H1 (cell line): ENCODE data around the gene GAP43. TPM values are rescaled to one million over a fixed set of nuclear protein-coding genes. Genes with fewer than 3 reads are reported as not detected.

Experiments used
- CTCF ChIA-PET: fragments of 300-600 bp; sonication (Branson Sonifier 250); formaldehyde crosslinking; loops from one replicate; lab custom pipeline; 2021; ENCODE audit not compliant: partially characterized antibody; lab: Charles Lee
- POLR2A ChIA-PET: fragments of 300-600 bp; sonication (Branson Sonifier 250); formaldehyde crosslinking; loops from one replicate; lab custom pipeline; 2021; ENCODE audit warnings: inconsistent platforms; ENCODE audit not compliant: partially characterized antibody; lab: Charles Lee
- DNase-seq, 2 experiments: peaks; one replicate each; pipeline versions ENCODE4 v3.0.0 to v3.0.0-alpha.2; 2010 to 2022; ENCODE audit warnings: low spot score in 2 of 2, low read depth in 1 of 2, mixed read lengths in 1 of 2
- FAIRE-seq: peaks from 2 replicates; lab custom pipeline; 2011; peaks lifted over from hg19 to GRCh38; lab: Jason Lieb, UNC
- H2AFZ ChIP-seq: 2 replicates; pipeline ENCODE4 v1.8.1; 2012; ENCODE audit warnings: low read length, inconsistent platforms
- H2AK5ac ChIP-seq: 2 replicates; pipeline ENCODE4 v1.6.1; 2013; ENCODE audit warnings: low read depth, low read length
- H2BK120ac ChIP-seq: replicated peaks from 2 replicates; pipeline ENCODE3; 2013; ENCODE audit warnings: low read depth, low read length, inconsistent platforms
- H2BK12ac ChIP-seq: 2 replicates; pipeline ENCODE4 v1.6.1; 2013; ENCODE audit warnings: low read depth, low read length
- H2BK15ac ChIP-seq: 2 replicates; pipeline ENCODE4 v1.6.1; 2013; ENCODE audit warnings: low read length
- H2BK20ac ChIP-seq: 2 replicates; pipeline ENCODE4 v1.6.1; 2013; ENCODE audit warnings: low read length
- H2BK5ac ChIP-seq: 2 replicates; pipeline ENCODE4 v1.6.1; 2013; ENCODE audit warnings: low read depth, low read length
- H3K14ac ChIP-seq: 2 replicates; pipeline ENCODE4 v1.6.1; 2013; ENCODE audit warnings: inconsistent platforms; ENCODE audit not compliant: insufficient read length
- H3K18ac ChIP-seq: 2 replicates; pipeline ENCODE4 v1.6.1; 2013; ENCODE audit warnings: low read length; ENCODE audit errors: extremely low read depth
- H3K23ac ChIP-seq: 2 replicates; pipeline ENCODE4 v1.6.1; 2013; ENCODE audit warnings: inconsistent platforms; ENCODE audit not compliant: insufficient read length
- H3K23me2 ChIP-seq: 2 replicates; pipeline ENCODE4 v1.6.1; 2013; ENCODE audit warnings: low read depth, low read length
- H3K27ac ChIP-seq: 2 replicates; pipeline ENCODE4 v1.6.1; 2011; ENCODE audit warnings: low read depth, low read length, inconsistent platforms
- H3K27me3 ChIP-seq, 4 experiments: replicated peaks in 1 of 4; 1 replicate in 1 of 4; 2 replicates in 3 of 4; pipeline versions ENCODE4 v1.6.1 to v1.8.1; 2011 to 2013; ENCODE audit warnings: low read length in 3 of 4, mild to moderate bottlenecking in 3 of 4, inconsistent platforms in 2 of 4, mixed read lengths in 2 of 4, moderate library complexity in 1 of 4; ENCODE audit not compliant: control insufficient read depth in 3 of 4, insufficient read depth in 3 of 4; ENCODE audit errors: extremely low read depth in 1 of 4
- H3K36me3 ChIP-seq, 4 experiments: 2 replicates each; pipeline versions ENCODE4 v1.6.1 to v1.8.1; 2011 to 2013; ENCODE audit warnings: mild to moderate bottlenecking in 4 of 4, low read length in 3 of 4, moderate library complexity in 2 of 4, control low read depth in 1 of 4, inconsistent platforms in 1 of 4; ENCODE audit not compliant: insufficient read depth in 4 of 4, control insufficient read depth in 2 of 4
- H3K4ac ChIP-seq: replicated peaks from 2 replicates; pipeline ENCODE3; 2013; ENCODE audit warnings: low read length, low read depth, mixed read lengths, inconsistent platforms; ENCODE audit not compliant: insufficient read length
- H3K4me1 ChIP-seq, 4 experiments: replicated peaks in 1 of 4; 1 replicate in 1 of 4; 2 replicates in 3 of 4; pipeline versions ENCODE4 v1.6.1 to v1.8.1; 2011 to 2013; ENCODE audit warnings: low read length in 3 of 4, inconsistent platforms in 2 of 4, mixed read lengths in 1 of 4; ENCODE audit not compliant: insufficient read depth in 4 of 4, control insufficient read depth in 3 of 4
- H3K4me2 ChIP-seq, 2 experiments: 2 replicates each; pipeline versions ENCODE4 v1.6.1 to v1.8.1; 2011 to 2013; ENCODE audit warnings: low read depth in 2 of 2, low read length in 2 of 2, control low read depth in 1 of 2, inconsistent platforms in 1 of 2, mild to moderate bottlenecking in 1 of 2; ENCODE audit not compliant: insufficient read depth in 1 of 2
- H3K4me3 ChIP-seq, 4 experiments: fragments of 200-600, 300-600 bp in 1 of 4; sonication (generic), shearing (Covaris generic), sonication (Bioruptor Twin) in 1 of 4; 2 replicates each; pipeline versions ENCODE4 v1.5.1 to v1.8.1; 2011 to 2016; ENCODE audit warnings: low read length in 4 of 4, low read depth in 3 of 4, control low read depth in 2 of 4, inconsistent platforms in 2 of 4, mild to moderate bottlenecking in 2 of 4, mixed read lengths in 1 of 4, moderate library complexity in 1 of 4; ENCODE audit not compliant: insufficient read depth in 2 of 4; ENCODE audit errors: extremely low read depth in 1 of 4
- H3K56ac ChIP-seq: replicated peaks from 2 replicates; pipeline ENCODE3; 2013; ENCODE audit warnings: low read depth, mild to moderate bottlenecking, mixed read lengths, low read length, inconsistent platforms; ENCODE audit not compliant: insufficient read length
- H3K79me1 ChIP-seq: 2 replicates; pipeline ENCODE4 v1.6.1; 2013; ENCODE audit warnings: low read depth, low read length, control low read depth
- H3K79me2 ChIP-seq, 2 experiments: 2 replicates each; pipeline versions ENCODE4 v1.6.1 to v1.8.1; 2012 to 2013; ENCODE audit warnings: low read length in 2 of 2, mild to moderate bottlenecking in 2 of 2, inconsistent platforms in 1 of 2; ENCODE audit not compliant: insufficient read depth in 2 of 2, control insufficient read depth in 1 of 2
- H3K9ac ChIP-seq, 4 experiments: replicated peaks in 1 of 4; 1 replicate in 1 of 4; 2 replicates in 3 of 4; pipeline versions ENCODE4 v1.6.1 to v1.8.1; 2011 to 2013; ENCODE audit warnings: low read depth in 3 of 4, low read length in 3 of 4, control low read depth in 2 of 4, mild to moderate bottlenecking in 2 of 4, moderate library complexity in 2 of 4, inconsistent platforms in 1 of 4; ENCODE audit errors: extremely low read depth in 1 of 4
- H3K9me3 ChIP-seq, 2 experiments: 2 replicates each; pipeline versions ENCODE4 v1.6.1 to v1.8.1; 2012 to 2013; ENCODE audit warnings: mild to moderate bottlenecking in 2 of 2, moderate library complexity in 2 of 2, control low read depth in 1 of 2, inconsistent platforms in 1 of 2, low read depth in 1 of 2, low read length in 1 of 2, mixed read lengths in 1 of 2; ENCODE audit not compliant: insufficient read depth in 2 of 2
- H4K20me1 ChIP-seq, 2 experiments: replicated peaks in 1 of 2; 2 replicates each; pipeline versions ENCODE3 to v1.8.1; 2011 to 2013; ENCODE audit warnings: inconsistent platforms in 2 of 2, low read length in 2 of 2, mild to moderate bottlenecking in 1 of 2; ENCODE audit not compliant: insufficient read depth in 2 of 2, control insufficient read depth in 1 of 2
- H4K5ac ChIP-seq: 2 replicates; pipeline ENCODE4 v1.6.1; 2013; ENCODE audit warnings: low read length, low read depth, mixed read lengths, inconsistent platforms; ENCODE audit not compliant: insufficient read length
- H4K8ac ChIP-seq: 2 replicates; pipeline ENCODE4 v1.8.0; 2013; ENCODE audit warnings: mild to moderate bottlenecking, moderate library complexity, low read length, inconsistent platforms; ENCODE audit not compliant: insufficient read depth; ENCODE audit errors: extremely low read depth
- H4K91ac ChIP-seq: replicated peaks from 2 replicates; pipeline ENCODE3; 2013; ENCODE audit warnings: low read length, mixed read lengths, inconsistent platforms; ENCODE audit not compliant: insufficient read length
- BRCA1 ChIP-seq: IDR thresholded peaks from 2 replicates; pipeline ENCODE4 v1.6.1; 2012; ENCODE audit warnings: low read depth, low read length, improper control_type of control experiment
- KDM4A ChIP-seq: IDR thresholded peaks from one replicate; pipeline ENCODE4 v1.7.1; 2012; ENCODE audit warnings: low read depth, mild to moderate bottlenecking, moderate library complexity, low read length, inconsistent platforms; ENCODE audit not compliant: severe bottlenecking
- RNF2 ChIP-seq: fragments of 200-900, 300-1000 bp; sonication (generic); IDR thresholded peaks from 2 replicates; pipeline ENCODE4 v1.7.1; 2016; ENCODE audit warnings: borderline replicate concordance, low read depth, mild to moderate bottlenecking, antibody characterized with exemption, low read length; ENCODE audit not compliant: poor library complexity, severe bottlenecking; ENCODE audit errors: missing control alignments
- WGBS, 2 experiments: shearing (Covaris generic) in 1 of 2; methylation state at CpG; one replicate each; pipeline versions ENCODE4 v1.1.6 to v1.1.7; 2013 to 2015; ENCODE audit warnings: low lambda C conversion rate in 2 of 2, mixed read lengths in 2 of 2, inconsistent platforms in 1 of 2, low coverage in 1 of 2, missing lambda C conversion rate in 1 of 2; ENCODE audit not compliant: insufficient replicate concordance in 2 of 2, insufficient coverage in 1 of 2, insufficient read length in 1 of 2; ENCODE audit errors: extremely low coverage in 1 of 2, missing lambda C conversion rate in 1 of 2; 5-methylcytosine and 5-hydroxymethylcytosine counted together
- polyA plus RNA-seq, 7 experiments: library from polyadenylated mRNA; depleted of rRNA in 3 of 7; stranded (reverse) in 5 of 7; unstranded in 2 of 7; fragments of >200 nt in 5 of 7; fragments of 200-250 nt in 2 of 7; gene quantifications; 1 replicate in 5 of 7; 2 replicates in 1 of 7; 4 replicates in 1 of 7; pipeline versions ENCODE4 v1.2.1 to v1.2.3, GENCODE V29; 2011 to 2013; ENCODE audit warnings: missing spikeins in 2 of 7, mixed read lengths in 2 of 7
- total RNA-seq: library from RNA; stranded (reverse); fragmentation: NEBNext Ultra II Directional; extraction: Animal tissue kit (Norgen Biotek cat#: 25700); gene quantifications from 2 replicates; pipeline ENCODE4 v1.2.1, GENCODE V29; 2021

Gene GAP43
- total and polyA plus RNA-seq, 2 of the 8 experiments (the other 6 are each of a cell fraction or from before 2014, with no cell fraction given), result 11.2 to 21.9 TPM

- H3K23ac ChIP-seq, result no peak overlapping the region
- no peak overlapping the region for H2BK5ac ChIP-seq
- no peak overlapping the region for H3K56ac ChIP-seq
- no peak overlapping the region for H4K91ac ChIP-seq
- no peak overlapping the region for H2BK120ac ChIP-seq
- no peaks in the 10 kb centered on the region for H3K9me3 ChIP-seq
- H3K14ac ChIP-seq, result no peak overlapping the region
- FAIRE-seq (no peak), DNase-seq (no peak)
- no peak overlapping the region for H2BK20ac ChIP-seq
- ChIA-PET POLR2A (no interaction called here), CTCF (interaction anchor here (0.8 kb wide), 1 partner anchor 17 kb away, joined by 3 read pairs; no protein-coding TSS in a partner anchor)
- H4K5ac ChIP-seq, result no peak overlapping the region
- no peaks in the 10 kb centered on the region for H3K27me3 ChIP-seq
- H4K20me1 ChIP-seq, result no peaks in the 10 kb centered on the region
- no peak overlapping the region for H3K4ac ChIP-seq
- H3K36me3 ChIP-seq, result no peaks in the 10 kb centered on the region
- TF ChIP-seq RNF2 (no peak), KDM4A (no peak), BRCA1 (no peak)
- no peaks in the 10 kb centered on the region for H3K79me1 ChIP-seq
- H2AK5ac ChIP-seq, result no peak overlapping the region
- no peak overlapping the region for H3K27ac ChIP-seq
- WGBS, 2 experiments, result 85% methylated on average over 2 of the region's 2 CpGs; no CpG with 5 or more reads in 1 of the 2 experiments
- H2BK12ac ChIP-seq, result no peak overlapping the region
- no peaks in the 10 kb centered on the region for H3K79me2 ChIP-seq
- H3K4me1 ChIP-seq, result peaks cover 0 to 3% (median under 1%) of the 10 kb centered on the region in 4 experiments; a peak in 1 of 7 replicates
- no peak overlapping the region for H2AFZ ChIP-seq
- no peak overlapping the region for H3K18ac ChIP-seq
- H3K4me3 ChIP-seq, result no peak overlapping the region
- H3K23me2 ChIP-seq, result no peaks in the 10 kb centered on the region
- no peak overlapping the region for H4K8ac ChIP-seq
- no peak overlapping the region for H3K4me2 ChIP-seq
- no peak overlapping the region for H3K9ac ChIP-seq
- no peak overlapping the region for H2BK15ac ChIP-seq
Measured at GRCh38 chr3:115710799-115711198, 87.5 kb downstream of the GAP43 start.
